Aorta (tissue), 5 donors: Measurements from ENCODE around the gene ACP7. TPM values are rescaled to one million over a fixed set of nuclear protein-coding genes. Genes with fewer than 3 reads are reported as not detected.
"Not testable (repeated sequence)": the region's sequence is repeated elsewhere in the genome, so short reads cannot be mapped to it uniquely, and the experiment has no call there.

Experiments
- ATAC-seq: fragments of 200-7000 bp; cut with Tn5 transposase; one replicate; pipeline ENCODE4 v1.9.1; 2022; ENCODE audit warnings: moderate library complexity; ENCODE audit not compliant: low FRiP score
- DNase-seq, 2 donors: peaks; one replicate each; pipeline ENCODE4 v3.0.0-alpha.2; 2020
- H3K27ac ChIP-seq, 2 donors: one replicate each; pipeline ENCODE4 v1.5.1; 2013; ENCODE audit warnings: low read length in 2 of 2, mild to moderate bottlenecking in 2 of 2, moderate library complexity in 2 of 2, control low read depth in 1 of 2, inconsistent platforms in 1 of 2, low read depth in 1 of 2
- H3K27me3 ChIP-seq, 2 donors: one replicate each; pipeline ENCODE4 v1.6.1; 2013; ENCODE audit warnings: control low read depth in 1 of 2, low read length in 1 of 2, mild to moderate bottlenecking in 1 of 2, moderate library complexity in 1 of 2; ENCODE audit not compliant: insufficient read depth in 2 of 2, control insufficient read depth in 1 of 2
- H3K36me3 ChIP-seq, 2 donors: one replicate each; pipeline ENCODE4 v1.6.1; 2013; ENCODE audit warnings: control low read depth in 1 of 2, low read length in 1 of 2, mild to moderate bottlenecking in 1 of 2; ENCODE audit not compliant: insufficient read depth in 2 of 2, control insufficient read depth in 1 of 2
- H3K4me1 ChIP-seq, 2 donors: one replicate each; pipeline ENCODE4 v1.6.1; 2013; ENCODE audit warnings: low read length in 2 of 2, control low read depth in 1 of 2, mild to moderate bottlenecking in 1 of 2, moderate library complexity in 1 of 2; ENCODE audit not compliant: insufficient read depth in 2 of 2, control insufficient read depth in 1 of 2
- H3K4me3 ChIP-seq, 2 donors: one replicate each; pipeline ENCODE4 v1.5.1; 2013; ENCODE audit warnings: low read length in 2 of 2, control low read depth in 1 of 2, mild to moderate bottlenecking in 1 of 2
- H3K9me3 ChIP-seq: one replicate; pipeline ENCODE4 v1.6.1; 2013; ENCODE audit warnings: mild to moderate bottlenecking, low read length; ENCODE audit not compliant: control insufficient read depth
- WGBS, 2 donors: extraction: QIAGEN DNeasy Blood & Tissue Kit; methylation state at CpG; one replicate each; pipeline ENCODE4 v1.1.7; 2013; 5-methylcytosine and 5-hydroxymethylcytosine counted together
- intact Hi-C, 2 donors: fragments of 100-400 bp; cut with DNase I; formaldehyde crosslinking; loops; one replicate each; pipeline versions ENCODE4 v1.14.2 to v1.15.0; 2022
- polyA plus RNA-seq, 2 donors: library from polyadenylated mRNA; stranded (reverse); fragments of 200-250 nt; gene quantifications; one replicate each; pipeline ENCODE4 v1.2.3, GENCODE V29; 2013
- total RNA-seq, 2 donors: library from RNA; stranded (reverse); fragmentation: NEBNext Ultra II Directional; extraction: Animal tissue kit (Norgen Biotek cat#: 25700); gene quantifications; one replicate each; pipeline ENCODE4 v1.2.1, GENCODE V29; 2021
- donor health status: healthy with polysubstance abuse.
- donor health status: Bipolar disorder and iron deficiency.
- donor health status: DM: no; HTN: no; CAD: no.
- donor health status: DM: no; HTN: no; CAD: no.
- donor health status: DM: yes; HTN: yes; CAD: no.

The ACP7 gene
- total and polyA plus RNA-seq, 4 donors = not detected

DNA sequence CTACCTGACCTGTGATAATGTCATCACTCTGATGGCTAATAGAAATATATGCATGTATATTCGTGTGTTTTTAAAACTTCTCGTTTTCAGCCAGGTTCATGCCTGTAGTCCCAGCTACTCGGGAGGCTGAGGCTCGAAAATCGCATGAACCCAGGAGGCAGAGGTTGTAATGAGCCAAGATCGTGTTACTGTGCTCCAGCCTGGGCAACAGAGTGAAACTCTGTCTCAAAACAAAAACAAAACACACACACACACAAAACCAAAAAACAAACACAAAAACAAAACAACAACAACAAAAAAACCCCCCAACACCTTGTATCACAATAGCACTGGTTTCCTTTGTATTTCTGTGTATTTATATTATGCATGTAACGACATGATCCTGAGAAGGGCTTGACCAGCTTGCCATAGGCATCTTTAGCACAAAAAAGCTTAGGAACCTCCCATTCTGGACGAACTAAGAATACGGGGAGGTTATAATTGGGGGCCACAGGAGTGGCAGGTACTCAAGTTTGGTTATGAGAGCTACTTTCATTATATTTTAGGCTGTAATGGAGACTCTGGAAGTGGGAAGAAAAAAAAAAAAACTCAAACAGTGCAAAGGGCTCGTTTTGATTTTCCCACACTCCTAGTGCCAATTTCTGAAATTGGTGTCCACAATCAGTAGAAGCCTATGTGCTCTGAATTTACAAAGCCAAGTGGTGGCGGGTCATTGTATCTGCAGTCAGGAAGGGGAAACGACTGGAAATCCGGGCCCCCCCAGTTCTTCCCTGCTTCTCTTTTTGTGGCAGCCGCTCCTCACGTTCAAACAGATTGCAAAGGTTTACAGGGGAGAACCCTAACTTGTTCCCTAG, 1.2 kb upstream of the ACP7 start:
- ATAC-seq = no peak
- 22 to 23% methylated on average over 15 of the region's 15 CpGs for whole genome bisulfite sequencing, 2 donors

GRCh38 chr19:39083599-39083982, 577 bp upstream of the ACP7 start:
- intact Hi-C loops = no loop called here

More for the DNA sequence above, 1.2 kb upstream of the ACP7 start:
- Histone ChIP-seq H3K36me3 (no peaks in the 10 kb centered on the region), H3K27ac (no peak overlapping the region), H3K9me3 (no peaks in the 10 kb centered on the region), H3K4me3 (no peak overlapping the region), H3K27me3 (no peaks in the 10 kb centered on the region), H3K4me1 (no peaks in the 10 kb centered on the region)
- no peak for DNase-seq
- intact Hi-C loops = no loop called here

GRCh38 chr19:39084732-39085080, 538 bp downstream of the ACP7 start:
- ATAC-seq (no peak), DNase-seq (no peak)
- no peaks in the 10 kb centered on the region for H3K4me1 ChIP-seq
- no peaks in the 10 kb centered on the region for H3K9me3 ChIP-seq
- H3K27ac ChIP-seq = no peak overlapping the region
- intact Hi-C loops = no loop called here
- H3K27me3 ChIP-seq = no peaks in the 10 kb centered on the region
- no peak overlapping the region for H3K4me3 ChIP-seq
- WGBS, 2 donors = 52 to 56% methylated on average over 7 of the region's 7 CpGs
- H3K36me3 ChIP-seq = no peaks in the 10 kb centered on the region

More at GRCh38 chr19:39083599-39083982, 577 bp upstream of the ACP7 start:
- H3K36me3 ChIP-seq = no peaks in the 10 kb centered on the region
- ATAC-seq (no peak), DNase-seq (no peak)
- H3K9me3 ChIP-seq = no peaks in the 10 kb centered on the region
- H3K27ac ChIP-seq = no peak overlapping the region
- H3K27me3 ChIP-seq = no peaks in the 10 kb centered on the region
- H3K4me1 ChIP-seq = no peaks in the 10 kb centered on the region
- 3 to 4% methylated on average over 14 of the region's 14 CpGs for WGBS, 2 donors
- H3K4me3 ChIP-seq = no peak overlapping the region

GRCh38 chr19:39085392-39085791, 1.2 kb downstream of the ACP7 start:
- H3K27ac ChIP-seq = no peak overlapping the region
- no peaks in the 10 kb centered on the region for H3K27me3 ChIP-seq
- no peaks in the 10 kb centered on the region for H3K36me3 ChIP-seq
- ATAC-seq (no peak), DNase-seq (no peak)
- 78 to 85% methylated on average over 8 of the region's 8 CpGs for WGBS, 2 donors
- H3K4me3 ChIP-seq = no peak overlapping the region
- H3K9me3 ChIP-seq = no peaks in the 10 kb centered on the region
- intact Hi-C loops = no loop called here
- no peaks in the 10 kb centered on the region for H3K4me1 ChIP-seq

GRCh38 chr19:39086386-39086785, 2.2 kb downstream of the ACP7 start:
- intact Hi-C loops = no loop called here
- WGBS, 2 donors = 65 to 66% methylated on average over 4 of the region's 4 CpGs
- H3K4me1 ChIP-seq = no peaks in the 10 kb centered on the region
- H3K36me3 ChIP-seq = no peaks in the 10 kb centered on the region
- no peaks in the 10 kb centered on the region for H3K27me3 ChIP-seq
- ATAC-seq (no peak), DNase-seq (no peak)
- no peak overlapping the region for H3K4me3 ChIP-seq
- H3K9me3 ChIP-seq = no peaks in the 10 kb centered on the region
- H3K27ac ChIP-seq = no peak overlapping the region

- H3K4me3 ChIP-seq = no peak overlapping the region
- WGBS, 2 donors = 74 to 82% methylated on average over 8 of the region's 8 CpGs
- H3K9me3 ChIP-seq = no peaks in the 10 kb centered on the region
- no peak overlapping the region for H3K27ac ChIP-seq
- no peaks in the 10 kb centered on the region for H3K36me3 ChIP-seq
- no peaks in the 10 kb centered on the region for H3K4me1 ChIP-seq
- DNase-seq (no peak), ATAC-seq (no peak)
- intact Hi-C loops = no loop called here
- no peaks in the 10 kb centered on the region for H3K27me3 ChIP-seq
These were observed 3.9 kb downstream of the ACP7 start for GRCh38 chr19:39087907-39088686.

GRCh38 chr19:39090016-39090415, 5.8 kb downstream of the ACP7 start:
- H3K4me1 ChIP-seq, H3K27ac ChIP-seq, DNase-seq, H3K4me3 ChIP-seq, intact Hi-C loops, H3K36me3 ChIP-seq, ATAC-seq, H3K9me3 ChIP-seq, H3K27me3 ChIP-seq: not testable (repeated sequence)
- 78 to 86% methylated on average over 8 of the region's 8 CpGs for WGBS, 2 donors

DNA sequence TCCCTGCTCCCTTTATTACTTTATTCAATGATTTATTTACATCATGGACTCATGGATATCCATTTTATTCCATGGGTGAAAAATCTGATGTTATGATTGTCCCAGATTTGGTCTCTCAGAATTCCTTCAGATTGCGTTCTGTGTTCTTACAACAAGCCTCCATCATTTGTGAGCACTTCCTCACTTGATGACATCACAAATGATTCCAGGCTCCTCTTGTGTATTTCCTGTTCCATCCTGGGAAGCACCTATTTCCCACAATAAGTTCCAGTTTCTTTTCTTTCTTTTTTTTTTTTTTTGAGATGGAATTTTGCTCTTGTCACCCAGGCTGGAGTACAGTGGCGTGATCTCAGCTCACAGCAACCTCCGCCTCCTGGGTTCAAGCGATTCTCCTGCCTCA, 6.7 kb downstream of the ACP7 start:
- DNase-seq (no peak), ATAC-seq (no peak)
- WGBS, 2 donors = 83 to 90% methylated on average over 4 of the region's 4 CpGs
- Histone ChIP-seq H3K27ac (no peak overlapping the region), H3K36me3 (no peaks in the 10 kb centered on the region), H3K9me3 (no peaks in the 10 kb centered on the region), H3K4me3 (no peak overlapping the region), H3K27me3 (no peaks in the 10 kb centered on the region), H3K4me1 (no peaks in the 10 kb centered on the region)
- intact Hi-C loops = no loop called here
